22Rv1 (cell line): ENCODE data around the gene TTC23L.
A peak's percentile ranks its signal among the peaks of the same experiment; 100 is the strongest.

Experiments used
- H3K27ac ChIP-seq: fragments of 450-650 bp; 2 replicates; pipeline ENCODE4 v1.5.1; 2017
- CTCF ChIP-seq: fragments of 450-650 bp; IDR thresholded peaks from 2 replicates; pipeline ENCODE4 v1.5.1; 2017; ENCODE audit warnings: mild to moderate bottlenecking
- ZFX ChIP-seq: fragments of 450-650 bp; IDR thresholded peaks from 2 replicates; pipeline ENCODE4 v1.6.1; 2017; ENCODE audit warnings: antibody characterized with exemption, borderline replicate concordance

Gene TTC23L

GRCh38 chr5:34838785-34839714 lies at the start of gene TTC23L:
Gene TTC23L (plus strand): TSS chr5:34839164. CDS start chr5:34840672, 1,508 bp downstream.
- TF ChIP-seq ZFX (no peak), CTCF (no peak)
- peak within 1 kb of the TSS; percentile 88 for H3K27ac ChIP-seq

GRCh38 chr5:34789639-34790038 lies 49.3 kb upstream of the TTC23L start:
- TF ChIP-seq ZFX = no peak
- no peak for TF ChIP-seq CTCF

GRCh38 chr5:34790069-34790468 lies 48.9 kb upstream of the TTC23L start:
- H3K27ac ChIP-seq = no peak overlapping the region
- TF ChIP-seq CTCF = no peak
- no peak for TF ChIP-seq ZFX

More at GRCh38 chr5:34789639-34790038, 49.3 kb upstream of the TTC23L start:
- H3K27ac ChIP-seq = no peak overlapping the region

- TF ChIP-seq ZFX (no peak), CTCF (no peak)
- no peak overlapping the region for H3K27ac ChIP-seq
Measured at GRCh38 chr5:34791761-34792244, 47.2 kb upstream of the TTC23L start.

- TF ChIP-seq ZFX = no peak
- no peak for TF ChIP-seq CTCF
Measured at GRCh38 chr5:34802834-34803563, 36.0 kb upstream of the TTC23L start.

GRCh38 chr5:34803974-34804732 lies 34.8 kb upstream of the TTC23L start:
- TF ChIP-seq ZFX (no peak), CTCF (no peak)
- H3K27ac ChIP-seq = no peak overlapping the region

More at GRCh38 chr5:34802834-34803563, 36.0 kb upstream of the TTC23L start:
- no peak overlapping the region for H3K27ac ChIP-seq
